PC-9 (cell line): ENCODE results near the gene MPPE1. TPM values are rescaled to one million over a fixed set of nuclear protein-coding genes. Genes with fewer than 3 reads are reported as not detected.
A peak's percentile ranks its signal among the peaks of the same experiment; 100 is the strongest.

Source experiments
- BruUV-seq: library from RNA; stranded (reverse); fragments of 400-500 nt; replicated peaks from 2 replicates; lab custom pipeline; 2021; lab: Mats Ljungman, UMichigan
- CTCF ChIA-PET: fragments of 300-600 bp; sonication (Branson Sonifier 250); formaldehyde crosslinking; loops from one replicate; lab custom pipeline; 2022; ENCODE audit warnings: antibody characterized with exemption; lab: Charles Lee
- POLR2A ChIA-PET: fragments of 300-600 bp; sonication (Branson Sonifier 250); formaldehyde crosslinking; loops from one replicate; lab custom pipeline; 2022; ENCODE audit warnings: antibody characterized with exemption; ENCODE audit not compliant: unreplicated experiment; lab: Charles Lee
- DNase-seq, 2 experiments: peaks; one replicate each; pipeline versions ENCODE4 v3.0.0 to v3.0.0-alpha.2; 2015 to 2022; ENCODE audit warnings: mixed read lengths in 1 of 2
- H2AFZ ChIP-seq: fragments of 200-600 bp; sonication (generic); 2 replicates; pipeline ENCODE4 v1.8.1; 2017; ENCODE audit warnings: antibody characterized with exemption
- H3F3A ChIP-seq: fragments of 200-600 bp; sonication (generic); 2 replicates; pipeline ENCODE4 v1.8.1; 2017; ENCODE audit warnings: antibody characterized with exemption, mild to moderate bottlenecking, low read depth; ENCODE audit not compliant: insufficient read depth
- H3K27ac ChIP-seq: fragments of 200-600 bp; sonication (generic); 2 replicates; pipeline ENCODE4 v1.6.1; 2016; ENCODE audit warnings: mixed run types
- H3K27me3 ChIP-seq: fragments of 200-600 bp; sonication (generic); 2 replicates; pipeline ENCODE4 v1.6.1; 2016; ENCODE audit warnings: low read depth, mixed run types; ENCODE audit not compliant: insufficient read depth
- H3K36me3 ChIP-seq: fragments of 200-600 bp; sonication (generic); 2 replicates; pipeline ENCODE4 v1.6.1; 2016; ENCODE audit warnings: low read depth, mixed run types
- H3K4me1 ChIP-seq: fragments of 200-600 bp; sonication (generic); replicated peaks from 2 replicates; pipeline ENCODE4 v1.6.1; 2016; ENCODE audit warnings: mixed run types; ENCODE audit not compliant: insufficient read depth
- H3K4me2 ChIP-seq: fragments of 200-600 bp; sonication (generic); 2 replicates; pipeline ENCODE4 v1.6.1; 2017; ENCODE audit warnings: mixed run types
- H3K4me3 ChIP-seq: fragments of 200-600 bp; sonication (generic); 2 replicates; pipeline ENCODE4 v1.6.1; 2016; ENCODE audit warnings: mixed run types
- H3K79me2 ChIP-seq: fragments of 200-600 bp; sonication (generic); 2 replicates; pipeline ENCODE4 v1.6.1; 2017; ENCODE audit warnings: low read depth, mixed run types
- H3K9me2 ChIP-seq: fragments of 200-600 bp; sonication (generic); 2 replicates; pipeline ENCODE4 v1.8.1; 2017; ENCODE audit warnings: mild to moderate bottlenecking; ENCODE audit not compliant: insufficient read depth
- H3K9me3 ChIP-seq: fragments of 200-600 bp; sonication (generic); 2 replicates; pipeline ENCODE4 v1.8.1; 2016; ENCODE audit warnings: low read depth; ENCODE audit not compliant: insufficient read depth
- H4K20me1 ChIP-seq: fragments of 200-600 bp; sonication (generic); 2 replicates; pipeline ENCODE4 v1.8.1; 2017; ENCODE audit not compliant: insufficient read depth
- EZH2 ChIP-seq: fragments of 200-600 bp; sonication (generic); IDR thresholded peaks from 2 replicates; pipeline ENCODE4 v1.8.0; 2017; ENCODE audit warnings: antibody characterized with exemption, low read depth
- intact Hi-C: fragments of 100-400 bp; cut with micrococcal nuclease; formaldehyde crosslinking; loops from one replicate; pipeline ENCODE4 v1.10.0; 2022; ENCODE audit not compliant: unreplicated experiment
- total RNA-seq: library from RNA; stranded (reverse); gene quantifications from 2 replicates; pipeline ENCODE4 v1.2.3, GENCODE V29; 2021
- TF ChIP-seq, protein P1 (sequence below): fragments of 200-600 bp; sonication (generic); conservative IDR thresholded peaks from 2 replicates; pipeline ENCODE4 v1.6.1; 2017; ENCODE audit warnings: mixed run types, antibody characterized with exemption, mild to moderate bottlenecking, moderate library complexity

Gene MPPE1
- total RNA-seq, 1 experiment from 2014 or later, result 40.7 TPM

GRCh38 chr18:11861583-11862288 is 46.4 kb downstream of the MPPE1 start:
- Histone ChIP-seq H3K27ac (no peak overlapping the region), H3F3A (peaks cover 31% of the 10 kb centered on the region), H3K4me1 (peaks cover 35% of the 10 kb centered on the region), H3K4me2 (no peak overlapping the region), H3K79me2 (peaks cover 10% of the 10 kb centered on the region; the same call in 1 of the 2 replicates), H4K20me1 (no peaks in the 10 kb centered on the region), H2AFZ (no peak overlapping the region), H3K27me3 (no peaks in the 10 kb centered on the region), H3K4me3 (no peak overlapping the region), H3K9me3 (no peaks in the 10 kb centered on the region), H3K9me2 (no peaks in the 10 kb centered on the region), H3K36me3 (no peaks in the 10 kb centered on the region)
- intact Hi-C loops, result loop anchor here (2.0 kb wide), 1 partner anchor 55 kb away; no protein-coding TSS in a partner anchor
- ChIA-PET POLR2A (no interaction called here), CTCF (no interaction called here)
- no TSS peak for BruUV-seq
- DNase-seq, result no peak
- TF ChIP-seq EZH2, result no peak
- TF ChIP-seq, protein P1, sequence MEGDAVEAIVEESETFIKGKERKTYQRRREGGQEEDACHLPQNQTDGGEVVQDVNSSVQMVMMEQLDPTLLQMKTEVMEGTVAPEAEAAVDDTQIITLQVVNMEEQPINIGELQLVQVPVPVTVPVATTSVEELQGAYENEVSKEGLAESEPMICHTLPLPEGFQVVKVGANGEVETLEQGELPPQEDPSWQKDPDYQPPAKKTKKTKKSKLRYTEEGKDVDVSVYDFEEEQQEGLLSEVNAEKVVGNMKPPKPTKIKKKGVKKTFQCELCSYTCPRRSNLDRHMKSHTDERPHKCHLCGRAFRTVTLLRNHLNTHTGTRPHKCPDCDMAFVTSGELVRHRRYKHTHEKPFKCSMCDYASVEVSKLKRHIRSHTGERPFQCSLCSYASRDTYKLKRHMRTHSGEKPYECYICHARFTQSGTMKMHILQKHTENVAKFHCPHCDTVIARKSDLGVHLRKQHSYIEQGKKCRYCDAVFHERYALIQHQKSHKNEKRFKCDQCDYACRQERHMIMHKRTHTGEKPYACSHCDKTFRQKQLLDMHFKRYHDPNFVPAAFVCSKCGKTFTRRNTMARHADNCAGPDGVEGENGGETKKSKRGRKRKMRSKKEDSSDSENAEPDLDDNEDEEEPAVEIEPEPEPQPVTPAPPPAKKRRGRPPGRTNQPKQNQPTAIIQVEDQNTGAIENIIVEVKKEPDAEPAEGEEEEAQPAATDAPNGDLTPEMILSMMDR, result no peak

GRCh38 chr18:11860594-11861450 is 47.3 kb downstream of the MPPE1 start:
- Histone ChIP-seq H2AFZ (no peak overlapping the region), H3K79me2 (peaks cover 10% of the 10 kb centered on the region; the same call in 1 of the 2 replicates), H3F3A (peaks cover 39% of the 10 kb centered on the region), H4K20me1 (no peaks in the 10 kb centered on the region), H3K4me2 (peak overlapping the region; percentile 4; the same call in 1 of the 2 replicates), H3K4me1 (peaks cover 44% of the 10 kb centered on the region), H3K36me3 (no peaks in the 10 kb centered on the region), H3K9me2 (no peaks in the 10 kb centered on the region), H3K9me3 (no peaks in the 10 kb centered on the region), H3K4me3 (no peak overlapping the region), H3K27me3 (no peaks in the 10 kb centered on the region), H3K27ac (peak overlapping the region; percentile 74)
- intact Hi-C loops, result loop anchor here (1.0 to 2.0 kb wide), 5 partner anchors 10 to 85 kb away; partner anchors contain the start of gene CHMP1B
- no TSS peak for BruUV-seq
- ChIA-PET POLR2A (no interaction called here), CTCF (interaction anchor here (0.6 kb wide), 1 partner anchor 130 kb away, joined by 3 read pairs; no protein-coding TSS in a partner anchor)
- no peak for DNase-seq
- TF ChIP-seq EZH2, result no peak
- TF ChIP-seq, protein P1, result no peak

DNA sequence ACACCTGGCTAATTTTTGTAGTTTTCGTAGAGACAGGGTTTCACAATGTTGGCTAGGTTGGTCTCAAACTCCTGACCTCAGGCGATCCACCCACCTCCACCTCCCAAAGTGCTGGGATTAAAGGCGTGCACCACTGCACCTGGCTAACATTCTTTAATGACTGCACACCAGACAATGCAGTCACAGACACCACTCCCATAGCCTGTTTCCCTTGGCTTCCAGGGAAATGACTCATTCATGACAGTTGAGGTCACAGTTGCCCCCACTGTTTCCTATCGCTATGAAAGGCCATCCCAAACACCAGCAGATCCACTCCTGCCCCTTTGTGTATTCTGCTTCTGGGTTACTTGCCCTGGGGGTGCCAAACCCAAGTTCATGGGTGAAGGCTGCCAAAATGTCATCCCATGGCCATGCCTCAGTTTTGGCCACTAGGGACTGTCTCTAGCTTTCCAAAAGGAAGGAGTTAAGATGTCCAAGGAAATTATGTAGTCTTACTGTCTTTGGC is 48.2 kb downstream of the MPPE1 start:
- ChIA-PET POLR2A (interaction anchor here (0.5 to 0.7 kb wide), 3 partner anchors 12 to 1672 kb away, joined by 3 to 11 read pairs (median 7); no protein-coding TSS in a partner anchor), CTCF (interaction anchor here (1.1 kb wide), 1 partner anchor 86 kb away, joined by 3 read pairs; no protein-coding TSS in a partner anchor)
- H3F3A ChIP-seq, result peaks cover 47% of the 10 kb centered on the region
- no peaks in the 10 kb centered on the region for H3K9me2 ChIP-seq
- no peak for TF ChIP-seq EZH2
- TF ChIP-seq, protein P1, result peak; percentile 57; the same call in 1 of the 2 replicates
- BruUV-seq, result no TSS peak
- no peak overlapping the region for H2AFZ ChIP-seq
- H3K9me3 ChIP-seq, result no peaks in the 10 kb centered on the region
- H3K27me3 ChIP-seq, result no peaks in the 10 kb centered on the region
- H3K36me3 ChIP-seq, result no peaks in the 10 kb centered on the region
- peak; percentile 89 to 97 for DNase-seq
- intact Hi-C loops, result loop anchor here (1.0 to 5.0 kb wide), 6 partner anchors 9 to 1948 kb away; partner anchors contain the start of genes CHMP1B and VAPA
- H4K20me1 ChIP-seq, result no peaks in the 10 kb centered on the region
- peaks cover 17% of the 10 kb centered on the region for H3K79me2 ChIP-seq
- H3K4me3 ChIP-seq, result peak overlapping the region; percentile 20; the same call in 1 of the 2 replicates
- H3K4me1 ChIP-seq, result peaks cover 44% of the 10 kb centered on the region
- peak overlapping the region; percentile 75 for H3K4me2 ChIP-seq
- H3K27ac ChIP-seq, result peak overlapping the region; percentile 97
